ENCODE data around the gene PM20D1.
"Not testable (repeated sequence)": the region's sequence is repeated elsewhere in the genome, so short reads cannot be mapped to it uniquely, and the experiment has no call there.

The PM20D1 gene

DNA sequence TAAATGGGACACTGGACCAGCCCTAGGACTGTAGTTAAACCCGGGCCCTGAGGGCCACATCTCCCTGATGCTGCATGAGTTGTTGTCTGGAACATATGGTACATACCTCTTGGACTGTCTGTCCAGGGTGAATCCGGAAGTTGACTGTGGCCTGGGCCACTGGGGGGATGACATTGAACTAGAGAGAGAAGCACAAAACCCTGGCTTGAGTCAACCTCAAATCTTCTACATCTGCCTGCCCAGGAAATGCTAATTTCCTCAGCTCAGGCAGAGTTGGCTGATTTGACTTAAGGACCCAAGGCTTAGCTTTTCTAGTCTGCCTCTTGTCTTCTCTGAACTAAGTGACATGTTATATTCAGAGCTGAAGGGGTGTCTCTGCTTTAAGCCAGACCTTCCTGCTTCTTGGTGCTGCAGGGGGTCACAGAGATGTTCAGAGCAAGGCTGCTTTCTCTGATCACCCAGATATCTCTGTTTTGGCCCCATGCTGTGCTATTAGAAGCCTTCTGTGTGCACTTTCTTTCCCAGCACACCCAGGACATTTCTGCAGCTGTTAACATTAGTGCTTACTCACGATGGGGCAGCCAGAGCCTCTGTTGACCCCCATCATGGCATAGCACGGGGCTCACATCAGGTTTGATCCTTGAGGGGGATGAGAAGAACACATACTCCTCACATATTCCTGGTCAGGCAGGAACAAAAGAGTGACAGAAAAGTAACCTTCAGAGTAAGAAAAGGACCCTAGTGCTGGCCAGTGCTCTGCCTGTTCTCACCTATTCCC, 9.6 kb downstream of the PM20D1 start:
- no peak for DNase-seq

DNA sequence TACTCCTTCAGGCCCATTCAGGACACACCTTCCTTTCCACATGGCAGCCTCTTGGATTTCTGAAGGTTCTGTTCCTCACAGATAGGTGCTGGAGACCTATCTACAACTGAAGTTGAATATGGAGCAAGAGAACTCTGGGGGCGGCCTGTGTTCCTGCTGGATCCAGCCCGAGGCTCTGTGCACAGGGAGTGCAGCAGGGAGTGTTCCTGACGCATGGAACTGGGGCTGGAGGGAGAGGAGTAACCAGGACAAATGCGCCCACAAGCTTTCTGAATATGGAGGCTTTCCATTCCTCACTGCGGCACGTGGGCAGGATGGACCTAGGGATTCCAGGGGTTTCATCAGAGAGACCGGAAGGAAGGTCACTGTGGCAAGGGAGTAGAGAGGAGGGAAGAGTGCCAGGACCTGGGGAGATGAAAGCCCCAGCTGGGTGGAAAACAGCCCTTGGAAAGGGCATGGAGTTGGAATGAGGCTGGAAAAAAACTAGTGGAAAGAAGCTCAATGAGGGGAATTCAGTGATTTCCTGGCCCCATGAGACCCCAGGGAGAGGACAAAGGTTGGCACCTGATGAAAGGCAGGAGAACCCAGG, 12.5 kb downstream of the PM20D1 start:
- no peak for DNase-seq

DNA sequence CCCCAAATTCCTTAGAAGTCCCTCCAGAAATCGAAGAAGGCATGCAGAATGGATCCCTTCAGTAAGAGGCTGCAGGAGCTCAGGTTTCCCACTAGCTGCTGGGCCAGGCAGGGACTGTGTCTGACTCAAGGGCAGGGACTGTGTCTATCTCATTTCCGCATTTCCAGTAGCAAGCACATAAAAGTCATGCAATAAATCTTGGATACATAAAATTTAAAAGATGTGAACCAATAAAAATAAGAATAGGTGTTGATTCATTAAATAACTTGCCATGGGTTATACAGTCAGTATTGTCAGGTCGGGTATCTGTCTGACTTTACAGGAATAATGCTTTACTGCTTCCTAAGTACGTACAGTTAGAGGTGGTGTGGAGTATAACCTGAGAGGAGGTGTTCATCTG, 15.2 kb downstream of the PM20D1 start:
- DNase-seq: no peak

DNA sequence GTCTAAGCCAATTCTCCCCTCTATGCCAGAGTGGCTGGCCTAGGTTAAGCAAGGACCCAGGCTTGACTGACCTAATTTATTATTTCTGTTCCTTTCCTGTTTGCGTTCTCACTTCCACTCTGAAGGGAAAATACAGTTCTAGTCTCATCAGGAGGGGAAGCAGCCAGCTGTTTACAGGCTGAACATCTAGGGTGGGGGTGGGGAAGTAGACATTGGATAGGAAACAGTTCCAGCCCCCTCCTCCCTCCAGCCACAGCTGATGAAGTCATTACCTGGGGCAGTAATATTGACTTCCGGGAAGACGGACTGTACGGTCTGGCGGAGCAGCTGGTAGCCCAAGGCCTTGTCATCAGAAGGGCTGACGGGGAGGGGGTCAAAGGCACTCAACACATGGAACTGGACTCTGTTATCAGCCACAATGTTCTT, 17.6 kb downstream of the PM20D1 start:
- DNase-seq: no peak

DNA sequence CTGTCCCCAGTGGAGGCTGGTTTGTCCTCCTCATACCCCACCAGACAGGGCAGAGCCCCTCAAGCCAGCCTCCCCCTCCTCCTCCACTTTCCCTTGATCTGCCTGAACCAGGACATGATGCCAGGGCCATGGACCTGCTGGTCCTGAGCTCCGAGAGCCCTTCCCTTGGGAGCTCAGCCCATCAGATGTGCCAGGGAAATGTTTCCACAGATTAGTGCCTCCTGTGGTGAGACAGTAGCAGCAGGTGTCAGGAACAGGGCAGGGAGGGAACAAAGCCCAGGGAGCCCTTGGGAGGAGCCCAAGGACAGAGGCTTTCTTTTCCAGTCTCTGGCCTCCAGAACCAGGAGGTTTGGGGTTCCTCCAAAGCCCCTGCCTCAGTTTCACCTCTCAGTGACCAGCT, 22.3 kb downstream of the PM20D1 start:
- no peak for DNase-seq

DNA sequence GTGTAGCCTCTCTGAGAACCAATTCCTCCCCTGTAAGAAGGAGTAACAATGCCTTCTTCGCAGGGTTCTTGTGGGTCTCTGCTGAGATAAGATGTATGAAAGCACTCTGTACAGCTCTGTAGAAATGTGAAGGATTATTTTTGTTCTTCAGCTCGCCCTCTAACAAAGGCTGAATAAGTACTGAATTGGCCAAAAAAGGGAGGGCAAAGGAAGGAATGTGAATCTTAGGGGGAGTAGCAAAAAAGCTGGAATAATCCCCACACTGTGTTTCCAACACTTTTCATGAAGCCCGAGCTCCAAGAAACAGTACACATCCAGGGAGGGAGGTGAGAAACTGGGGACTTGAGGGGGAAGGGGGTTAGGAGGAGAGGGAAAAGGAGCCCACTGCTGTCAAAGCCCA, 22.9 kb downstream of the PM20D1 start:
- no peak for DNase-seq

DNA sequence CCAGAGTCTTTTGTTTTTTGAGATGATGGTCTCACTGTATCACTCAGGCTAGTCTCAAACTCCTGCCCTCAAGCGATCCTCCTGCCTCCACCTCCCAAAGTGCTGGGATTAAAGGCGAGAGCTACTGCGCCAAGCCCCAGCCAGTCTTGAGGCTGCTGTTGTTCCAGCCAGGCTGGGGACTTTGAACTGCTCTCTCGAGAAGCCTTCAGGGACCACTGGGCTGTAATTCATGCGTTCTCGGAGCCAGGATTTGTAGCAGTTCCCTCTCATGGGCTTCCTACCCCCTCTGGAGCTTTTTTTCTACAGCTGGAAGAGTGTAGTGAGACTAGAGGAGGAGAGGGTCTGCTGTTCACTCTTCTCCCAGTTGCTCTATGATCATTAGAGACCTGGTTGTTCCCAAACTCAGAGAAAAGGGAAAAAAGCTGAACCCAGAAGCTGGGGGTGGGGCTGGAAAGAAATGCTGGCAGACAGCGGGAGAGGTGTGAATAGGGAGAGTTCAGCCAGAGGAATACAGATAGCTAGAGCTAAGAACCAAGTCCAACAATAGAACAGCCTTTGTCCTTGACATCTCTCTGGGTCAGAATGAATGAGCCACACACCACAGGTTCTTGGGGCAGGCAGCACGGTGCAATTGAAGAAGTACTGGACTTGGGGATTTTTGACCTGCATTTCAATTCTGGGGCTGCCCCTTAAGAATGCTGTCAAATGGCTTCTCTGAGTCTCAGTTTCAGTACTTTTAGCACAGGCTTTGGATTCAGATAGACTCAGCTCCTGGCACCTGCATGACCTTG, 23.7 kb downstream of the PM20D1 start:
- no peak for DNase-seq

DNA sequence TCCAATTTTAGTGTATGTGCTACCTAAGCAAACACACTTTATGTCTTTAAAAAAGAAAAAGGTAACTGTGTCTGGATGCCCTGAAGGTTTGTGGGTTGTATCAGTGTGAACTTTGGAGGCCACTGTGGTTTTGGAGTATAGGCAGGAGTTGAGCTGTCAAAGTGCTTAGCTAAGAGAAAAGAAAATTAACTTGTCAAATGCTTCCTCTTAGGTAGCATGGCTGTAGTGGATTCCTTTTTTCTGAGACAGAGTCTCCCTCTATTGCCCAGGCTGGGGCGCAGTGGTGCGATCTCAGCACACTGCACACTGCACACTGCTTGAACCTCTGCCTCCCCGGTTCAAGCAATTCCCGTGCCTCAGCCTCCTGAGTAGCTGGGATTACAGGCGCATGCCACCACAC, 25.8 kb downstream of the PM20D1 start:
- no peak for DNase-seq

DNA sequence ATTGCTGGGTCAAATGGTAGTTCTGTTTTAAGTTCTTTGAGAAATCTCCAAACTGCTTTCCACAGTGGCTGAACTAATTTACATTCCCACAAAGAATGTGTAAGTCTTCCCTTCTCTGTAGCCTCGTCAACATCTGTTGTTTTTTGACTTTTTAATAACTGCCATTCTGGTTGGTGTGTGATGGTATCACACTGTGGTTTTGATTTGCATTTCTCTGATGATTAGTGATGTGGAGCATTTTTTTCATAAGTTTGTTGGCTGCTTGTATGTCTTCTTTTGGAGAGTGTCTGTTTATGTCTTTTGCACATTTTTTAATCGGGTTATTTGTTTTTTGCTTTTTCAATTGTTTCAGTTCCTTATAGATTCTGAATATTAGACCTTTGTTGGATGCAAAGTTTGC, 26.7 kb downstream of the PM20D1 start:
- not testable (repeated sequence) for DNase-seq

DNA sequence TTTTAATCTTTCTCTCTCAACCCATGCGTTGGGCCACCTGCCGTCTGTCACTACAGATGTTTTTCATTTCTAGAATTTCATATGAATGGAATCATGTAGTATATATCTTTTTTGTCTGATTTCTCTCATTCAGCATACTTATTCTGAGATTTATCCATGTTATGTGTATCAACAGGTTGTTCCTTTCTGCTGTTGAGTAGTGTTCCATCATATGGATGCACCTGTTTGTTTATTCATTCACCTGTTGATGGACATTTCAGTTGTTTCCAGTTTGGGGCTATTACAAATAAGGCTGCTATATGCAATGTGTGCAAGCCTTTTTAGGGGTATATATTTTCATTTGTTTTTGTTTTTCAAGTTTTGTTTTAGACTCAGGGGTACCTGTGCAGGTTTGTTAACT, 27.5 kb downstream of the PM20D1 start:
- DNase-seq: no peak

DNA sequence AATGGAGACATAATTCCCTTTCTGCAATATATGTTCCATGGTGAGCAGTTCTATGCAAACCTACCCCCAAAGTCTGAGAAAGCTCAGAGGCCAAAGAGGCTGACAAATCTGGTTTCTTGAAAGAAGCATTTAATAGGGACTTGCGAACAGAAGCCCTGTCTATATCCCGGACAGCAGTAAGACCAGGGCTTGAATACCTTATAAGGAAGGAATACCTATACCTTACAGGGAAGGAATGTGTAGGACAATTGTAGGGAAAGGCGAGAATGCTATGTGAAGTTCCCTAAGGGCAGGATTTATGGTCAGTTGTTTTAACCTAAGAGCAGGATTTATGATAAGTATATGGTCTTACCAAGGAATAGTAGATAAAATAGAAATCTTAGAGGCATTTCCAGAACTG, 31.9 kb downstream of the PM20D1 start:
- no peak for DNase-seq

DNA sequence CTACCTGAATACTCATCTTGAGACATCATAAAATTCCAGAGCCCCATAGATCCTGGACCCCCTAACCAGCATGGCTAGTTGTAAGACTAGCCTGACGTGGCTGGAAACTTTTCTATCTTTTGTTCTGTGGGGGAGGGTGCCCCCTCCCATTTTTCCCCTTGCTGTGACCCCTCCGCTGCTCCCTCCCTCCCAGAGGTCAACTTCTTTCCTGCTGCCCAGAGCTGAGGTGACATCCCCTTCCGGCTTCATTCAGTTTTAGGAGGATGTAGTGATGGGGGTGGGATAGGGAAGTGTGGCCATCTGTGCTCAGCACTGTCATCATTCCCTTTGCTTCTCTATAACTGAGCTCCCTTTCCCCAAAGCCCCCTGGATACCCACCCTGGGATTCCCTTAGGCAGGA, 32.6 kb downstream of the PM20D1 start:
- no peak for DNase-seq

DNA sequence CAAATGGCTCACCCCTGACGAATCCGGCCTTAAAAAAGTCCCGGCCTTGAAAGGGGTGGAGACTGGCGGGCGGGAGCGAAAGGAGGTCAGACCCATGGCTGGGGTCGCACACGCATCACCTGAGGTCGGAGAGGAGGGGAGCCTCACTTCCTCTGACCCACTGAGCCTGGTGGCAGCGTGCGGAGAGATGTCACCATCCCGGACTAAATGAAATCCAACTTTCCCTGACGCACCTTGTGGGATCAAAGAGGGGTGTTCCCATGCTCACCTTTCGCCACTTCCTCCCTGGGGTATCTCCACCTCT, 36.2 kb downstream of the PM20D1 start:
- no peak for DNase-seq

DNA sequence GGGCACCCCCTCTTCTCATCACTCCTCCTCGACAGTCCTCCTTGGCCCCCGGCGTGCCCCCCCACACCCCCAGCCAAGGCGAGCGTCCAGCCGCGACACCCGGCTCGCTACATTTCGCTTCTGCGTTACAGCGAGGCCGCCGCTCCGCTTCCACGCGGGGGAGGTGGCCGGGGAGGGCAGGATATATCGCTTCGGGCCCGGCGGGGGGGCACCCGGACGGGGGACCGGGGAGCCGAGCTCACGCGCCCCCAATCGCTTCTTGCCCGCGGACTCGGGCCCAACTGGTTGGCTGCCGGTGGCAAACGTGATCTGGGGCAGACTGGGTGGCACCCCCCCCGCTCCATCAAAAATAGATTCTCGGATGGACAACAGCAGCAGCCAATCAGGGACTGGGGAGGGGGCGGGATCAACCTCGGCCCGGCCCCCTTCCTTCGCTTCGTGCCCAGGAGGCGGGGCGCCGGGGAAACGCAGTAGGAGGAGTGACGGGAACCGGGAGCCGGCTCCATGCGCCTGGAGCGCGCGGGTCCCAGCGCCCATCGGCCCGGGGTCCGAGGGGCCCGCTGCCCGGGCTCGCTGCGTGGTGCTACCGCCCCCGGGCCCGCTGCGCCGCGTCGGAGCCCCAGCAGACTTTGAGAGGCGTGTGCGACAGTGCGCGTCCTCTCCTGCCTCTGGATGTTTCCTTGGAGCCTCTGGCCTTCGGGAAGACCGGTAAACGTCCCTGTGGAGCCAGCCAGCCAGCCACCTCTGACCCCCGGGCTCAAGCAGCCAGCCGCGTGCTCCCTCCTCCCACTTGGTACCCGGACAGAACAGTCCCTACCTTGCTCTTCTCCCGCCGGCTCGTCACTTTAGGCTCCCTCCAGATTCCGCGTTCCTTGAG, 36.8 kb downstream of the PM20D1 start, which contains the start of gene SLC41A1:
Gene SLC41A1, minus strand, starts transcription at position 321 of the 877 bp plus-strand sequence. CDS start 2,757 bp downstream, outside the sequence.
- peak; percentile 87 for DNase-seq

DNA sequence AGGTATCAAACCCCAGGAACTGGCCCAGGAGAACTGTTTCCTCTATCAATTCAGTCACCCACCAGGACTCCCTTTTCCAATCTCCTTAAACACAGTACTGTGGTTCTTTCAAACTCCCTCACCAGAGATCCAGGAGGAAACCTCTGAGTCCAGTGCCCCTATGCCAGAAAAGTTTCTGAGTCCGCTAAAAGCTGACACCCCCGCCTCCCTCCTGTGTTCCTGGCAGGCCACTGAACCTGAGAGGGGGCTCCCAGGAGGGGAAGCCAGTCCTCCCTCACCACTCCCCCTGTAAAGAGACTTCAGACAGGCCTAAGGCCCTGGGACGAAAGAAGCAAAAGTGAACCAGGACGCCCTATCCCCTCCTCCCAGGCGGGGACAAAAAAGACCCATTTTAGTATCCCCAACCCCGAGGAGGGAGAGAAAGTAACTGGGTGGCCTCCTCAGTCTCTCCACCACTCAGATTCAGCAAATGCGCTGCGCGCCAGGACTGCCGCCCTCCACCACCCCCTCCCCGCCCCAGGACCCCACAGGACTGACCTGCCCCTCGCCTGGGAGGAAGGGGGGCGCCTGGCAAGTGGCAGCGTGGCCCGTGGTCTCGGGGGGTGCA, 37.6 kb downstream of the PM20D1 start:
- peak; percentile 17 to 20 for DNase-seq

DNA sequence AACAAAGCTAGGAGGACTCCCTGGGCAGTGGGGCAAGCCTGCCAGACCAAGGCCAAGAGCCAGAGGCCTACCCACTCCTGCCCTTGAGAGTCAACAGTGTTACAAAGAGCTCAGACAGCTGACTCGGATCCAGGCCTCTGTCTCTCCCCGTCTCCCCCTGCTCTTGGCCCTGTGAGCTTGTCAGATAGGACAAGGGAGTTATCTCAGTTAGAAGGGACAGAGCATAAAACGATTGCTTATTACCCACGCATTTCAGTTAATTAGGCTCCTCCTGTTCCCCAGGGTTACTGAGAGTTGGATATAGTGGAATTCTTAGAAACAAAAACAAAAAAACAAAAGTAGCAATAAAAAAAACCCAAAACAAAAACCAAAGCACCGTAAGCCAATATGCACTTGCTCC, 38.3 kb downstream of the PM20D1 start:
- DNase-seq: no peak

DNA sequence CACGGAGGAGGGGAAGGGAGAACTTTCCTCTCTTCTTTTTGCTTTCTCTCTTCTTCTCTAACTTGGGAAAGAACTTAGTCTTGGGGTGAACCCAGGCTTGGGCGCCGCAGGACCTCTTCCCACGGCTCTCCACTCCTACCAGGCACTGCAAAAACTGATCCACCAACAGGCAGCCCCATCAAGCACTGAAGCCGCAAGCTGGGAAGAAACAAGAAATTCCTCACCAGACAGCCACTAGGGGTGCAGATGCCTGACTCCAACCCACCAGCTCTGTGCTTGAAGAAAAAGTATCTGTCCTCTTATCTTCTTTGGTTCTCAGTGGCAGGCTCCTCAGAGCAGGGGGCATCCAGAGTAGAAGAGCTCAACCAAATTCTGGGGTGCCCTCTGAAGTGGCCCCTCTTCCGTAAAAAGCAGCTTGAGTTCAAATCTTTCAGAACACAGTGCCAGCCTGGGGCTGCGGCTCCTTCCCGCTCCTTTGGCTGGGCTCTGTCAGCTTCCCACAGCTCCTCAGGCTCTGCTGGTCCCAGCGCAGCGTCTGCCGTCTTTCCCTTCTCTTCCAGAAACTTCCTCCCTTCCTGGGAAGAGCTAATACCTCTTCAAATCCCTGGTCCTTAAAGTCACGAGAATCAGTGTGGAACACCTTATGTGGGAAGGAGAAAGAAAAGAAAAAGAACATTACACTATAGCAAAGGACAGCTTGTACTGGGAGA, 39.3 kb downstream of the PM20D1 start:
- no peak for DNase-seq

DNA sequence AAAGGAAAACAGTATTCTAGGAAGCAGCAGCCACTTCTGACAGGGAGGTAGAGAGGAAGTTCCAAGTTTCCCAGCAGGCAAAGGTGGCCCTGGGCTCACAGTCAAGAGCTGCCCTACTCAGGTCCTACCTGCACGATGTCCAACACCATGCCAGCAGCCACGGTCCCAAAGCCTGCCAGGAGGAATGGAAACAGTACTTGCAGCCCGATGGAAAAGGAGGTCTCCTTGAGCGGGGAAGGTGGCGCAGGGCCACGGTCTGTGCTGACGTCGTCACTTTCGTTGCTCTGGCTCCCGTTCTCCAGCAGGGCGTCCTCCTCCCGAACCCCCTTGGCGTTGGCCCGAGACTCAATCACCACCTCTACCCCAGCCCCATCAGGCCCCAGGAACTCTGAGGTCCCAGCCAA, 40.0 kb downstream of the PM20D1 start:
- DNase-seq: no peak

DNA sequence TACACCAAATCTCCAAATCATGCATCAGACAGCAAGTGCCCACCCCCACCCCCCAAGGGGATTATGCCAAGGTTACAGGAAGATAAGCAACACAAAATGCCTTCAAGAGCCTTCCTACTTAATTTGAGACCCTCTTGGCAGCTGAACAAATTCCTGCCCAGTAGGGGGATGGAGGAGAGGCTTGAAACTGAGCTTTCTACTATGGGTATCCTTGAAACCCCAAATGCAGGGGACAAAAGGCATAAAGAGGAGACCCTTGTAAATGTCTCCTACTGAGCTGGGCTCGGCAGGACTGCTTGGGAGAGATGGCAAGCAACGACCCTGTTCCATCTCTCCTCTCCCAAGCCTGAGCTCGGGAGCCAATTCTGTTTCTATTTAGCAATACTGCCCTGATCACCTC, 40.5 kb downstream of the PM20D1 start:
- no peak for DNase-seq

DNA sequence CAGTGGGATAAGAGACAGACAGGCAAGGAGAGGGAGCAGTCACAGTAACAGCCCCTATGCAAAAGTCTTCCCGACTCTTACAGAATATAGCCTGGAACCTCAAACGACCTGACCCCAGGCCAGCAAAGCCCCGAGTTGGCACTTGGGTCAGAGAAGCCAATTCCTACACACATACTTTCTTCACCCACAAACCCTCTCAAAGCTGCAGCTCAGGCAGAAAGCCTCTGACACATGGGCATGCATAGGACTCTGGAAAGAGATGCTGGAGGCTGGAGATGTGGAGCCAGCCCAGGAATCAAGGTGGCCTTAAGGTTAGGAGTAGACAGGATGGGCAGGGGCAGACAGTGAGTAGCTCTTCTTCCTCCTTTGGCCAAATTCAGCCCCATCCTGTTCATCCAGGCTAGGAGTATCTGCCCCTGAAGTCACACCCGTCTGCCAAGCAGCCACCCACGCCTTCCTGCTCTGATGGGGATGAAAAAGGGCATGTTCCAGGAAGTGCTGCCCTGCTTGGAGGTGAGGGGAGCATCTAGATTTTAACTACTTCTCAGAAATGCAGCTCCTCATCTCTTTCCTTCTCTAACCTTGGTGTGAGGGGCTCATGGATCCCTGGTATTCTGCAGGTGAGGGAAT, 44.7 kb downstream of the PM20D1 start:
- peak; percentile 36 to 49 for DNase-seq

DNA sequence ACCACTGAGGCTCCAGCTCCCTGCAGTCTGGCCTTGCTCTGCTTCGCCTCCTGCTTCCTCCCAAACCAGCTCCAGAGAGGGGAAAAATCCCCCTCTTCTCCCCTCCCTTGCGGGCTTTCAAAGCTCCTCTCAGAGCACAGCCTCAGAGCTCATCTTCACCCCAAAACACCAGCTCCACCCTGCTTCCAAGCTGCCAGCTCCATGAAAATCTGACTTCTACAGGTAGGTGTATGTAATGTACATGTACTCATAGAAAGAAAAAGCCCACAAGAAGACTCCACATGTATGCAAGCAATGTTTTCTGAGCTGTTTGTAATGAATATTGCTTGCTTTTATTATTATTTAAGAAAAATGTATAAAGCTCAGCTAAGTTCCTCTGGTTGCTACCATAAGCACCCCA, 45.3 kb downstream of the PM20D1 start:
- no peak for DNase-seq

Data from stimulated activated CD4-positive, alpha-beta T cell treated with anti-CD3 and anti-CD28 coated beads, Interleukin-2, amount 100 ng/mL, for 48 hours (primary cell).